DOHH2 (cell line): Measurements from ENCODE around the gene SURF1.

Experiments
- EZH2phosphoT487 ChIP-seq: fragments of 200-600 bp; sonication (generic); IDR thresholded peaks from 2 replicates; pipeline ENCODE4 v1.6.1; 2017; ENCODE audit warnings: borderline replicate concordance, mild to moderate bottlenecking, antibody characterized with exemption, low read length, moderate library complexity, mixed read lengths
- TF ChIP-seq, protein P1 (sequence below): fragments of 200-600 bp; sonication (generic); IDR thresholded peaks from one replicate; pipeline ENCODE4 v1.5.1; 2014; ENCODE audit warnings: antibody characterized with exemption, mild to moderate bottlenecking, low read depth, low read length; ENCODE audit not compliant: poor library complexity, severe bottlenecking

DNA sequence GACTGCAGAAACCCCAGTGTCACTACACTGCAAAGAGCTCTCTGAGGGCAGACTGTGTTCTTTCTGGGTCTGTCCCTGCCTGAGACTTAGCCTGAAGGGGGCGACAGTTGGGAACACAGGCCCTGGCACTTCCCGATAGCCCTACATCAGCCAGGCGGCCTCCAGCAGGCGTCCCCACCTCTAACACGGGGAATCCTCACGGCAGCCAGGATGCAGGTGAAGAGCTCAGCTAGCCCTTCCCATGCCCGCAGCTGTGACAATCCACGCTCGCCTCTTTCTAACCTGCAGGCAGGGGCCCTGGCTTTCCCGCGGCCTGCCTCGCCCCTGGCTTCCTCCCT, 14.2 kb downstream of the SURF1 start:
- TF ChIP-seq, protein P1, sequence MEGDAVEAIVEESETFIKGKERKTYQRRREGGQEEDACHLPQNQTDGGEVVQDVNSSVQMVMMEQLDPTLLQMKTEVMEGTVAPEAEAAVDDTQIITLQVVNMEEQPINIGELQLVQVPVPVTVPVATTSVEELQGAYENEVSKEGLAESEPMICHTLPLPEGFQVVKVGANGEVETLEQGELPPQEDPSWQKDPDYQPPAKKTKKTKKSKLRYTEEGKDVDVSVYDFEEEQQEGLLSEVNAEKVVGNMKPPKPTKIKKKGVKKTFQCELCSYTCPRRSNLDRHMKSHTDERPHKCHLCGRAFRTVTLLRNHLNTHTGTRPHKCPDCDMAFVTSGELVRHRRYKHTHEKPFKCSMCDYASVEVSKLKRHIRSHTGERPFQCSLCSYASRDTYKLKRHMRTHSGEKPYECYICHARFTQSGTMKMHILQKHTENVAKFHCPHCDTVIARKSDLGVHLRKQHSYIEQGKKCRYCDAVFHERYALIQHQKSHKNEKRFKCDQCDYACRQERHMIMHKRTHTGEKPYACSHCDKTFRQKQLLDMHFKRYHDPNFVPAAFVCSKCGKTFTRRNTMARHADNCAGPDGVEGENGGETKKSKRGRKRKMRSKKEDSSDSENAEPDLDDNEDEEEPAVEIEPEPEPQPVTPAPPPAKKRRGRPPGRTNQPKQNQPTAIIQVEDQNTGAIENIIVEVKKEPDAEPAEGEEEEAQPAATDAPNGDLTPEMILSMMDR = peak; percentile 32
- TF ChIP-seq EZH2phosphoT487 = no peak
